ENCODE results near the gene RAB24.

GRCh38 chr5:177256296-177256695 is 47.2 kb downstream of the RAB24 start:
- no peak for TF ChIP-seq CTCF (IDR thresholded peaks at IDR 0.05)
- TF ChIP-seq POLR2A (IDR thresholded peaks at IDR 0.05) = no peak

All from thyroid gland (tissue), 4 donors.